HG03571 (cell line): ENCODE data around the gene TDO2.
"Not testable (repeated sequence)": the region's sequence is repeated elsewhere in the genome, so short reads cannot be mapped to it uniquely, and the experiment has no call there.

Experiments
- ATAC-seq: cut with Tn5 transposase; IDR thresholded peaks from one replicate; pipeline ENCODE4 v1.9.1; 2021; ENCODE audit not compliant: unreplicated experiment

Gene TDO2

DNA sequence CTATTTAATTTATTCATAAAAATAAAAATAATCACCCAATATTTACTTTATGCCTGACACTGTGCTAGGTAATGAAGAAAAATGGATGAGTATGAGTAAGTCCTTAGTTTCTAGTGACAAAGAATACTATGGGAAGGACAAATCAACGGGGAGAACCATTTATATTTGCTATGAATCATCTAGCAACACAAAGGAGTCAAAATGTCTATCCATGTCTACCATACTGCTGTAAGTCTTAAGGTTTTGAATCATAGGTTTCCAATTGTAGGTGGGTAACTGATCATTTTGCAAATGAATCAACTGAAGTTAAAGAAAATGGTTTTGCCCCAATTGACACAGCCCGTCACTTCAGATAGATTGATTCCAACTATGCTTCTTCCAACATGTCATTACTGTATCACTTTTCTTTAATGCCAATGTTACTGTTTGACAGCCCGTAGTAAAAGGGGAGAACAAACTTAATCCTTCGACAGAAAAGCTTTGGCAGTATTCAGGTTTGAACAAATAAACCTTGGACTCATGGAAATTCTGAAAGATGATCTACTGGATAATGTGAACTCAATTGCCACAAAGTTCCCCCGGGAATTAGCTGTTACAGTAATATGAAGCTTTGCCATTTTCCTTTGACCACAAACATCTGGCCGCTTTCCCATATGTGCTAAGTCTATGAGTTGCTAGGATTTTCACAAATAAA is 3.2 kb downstream of the TDO2 start:
- no peak for ATAC-seq

- no peak for ATAC-seq
Observed at GRCh38 chr4:155907556-155907955, 4.1 kb downstream of the TDO2 start.

GRCh38 chr4:155908187-155909139 is 5.0 kb downstream of the TDO2 start:
- no peak for ATAC-seq

DNA sequence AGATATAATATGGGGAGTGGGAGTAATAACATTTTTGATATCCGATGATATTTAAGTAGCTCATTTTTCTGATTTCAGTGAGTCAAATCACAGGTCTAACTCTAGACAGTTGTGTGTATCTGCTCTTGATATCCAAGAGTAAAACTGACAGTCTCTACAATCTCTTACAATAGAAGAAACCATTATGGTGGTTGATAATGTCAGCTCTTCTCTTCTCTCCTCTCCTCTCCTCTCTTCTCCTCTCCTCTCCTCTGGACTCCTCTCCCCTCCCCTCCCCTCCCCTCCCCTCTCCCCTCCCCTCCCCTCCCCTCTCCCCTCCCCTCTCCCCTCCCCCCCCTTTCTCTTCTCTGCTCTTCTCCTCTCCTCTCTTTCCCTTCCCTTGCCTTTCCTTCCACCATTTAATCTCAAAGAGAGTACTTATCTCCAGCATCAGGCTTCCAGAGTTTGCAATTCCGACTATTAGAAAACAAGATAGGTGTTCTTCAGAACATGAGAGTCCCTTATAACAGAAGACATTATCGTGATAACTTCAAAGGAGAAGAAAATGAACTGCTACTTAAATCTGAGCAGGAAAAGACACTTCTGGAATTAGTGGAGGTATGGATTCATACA is 6.2 kb downstream of the TDO2 start:
- no peak for ATAC-seq

- ATAC-seq, result no peak
Observed at GRCh38 chr4:155911905-155912304, 8.4 kb downstream of the TDO2 start.

DNA sequence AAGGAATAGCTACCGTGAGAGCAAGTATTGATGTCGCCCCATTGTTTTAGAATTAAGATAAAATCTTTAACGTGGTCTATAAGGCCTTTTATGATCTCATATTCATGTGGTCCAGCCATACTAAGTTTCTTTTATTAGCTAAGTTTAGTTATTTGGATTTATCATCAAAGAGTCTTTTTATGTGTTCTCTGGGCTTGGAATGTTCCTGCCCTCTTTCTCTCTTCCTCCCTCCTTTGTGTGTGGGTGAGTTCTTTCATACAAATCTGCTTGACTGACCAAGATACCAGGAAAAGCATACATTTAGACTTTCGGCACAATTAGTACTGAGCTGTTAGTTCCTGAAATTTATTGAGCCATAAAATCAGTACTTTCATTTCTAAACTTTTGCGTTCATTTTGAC is 11.3 kb downstream of the TDO2 start:
- no peak for ATAC-seq

- no peak for ATAC-seq
Observed at GRCh38 chr4:155921597-155921996, 18.1 kb downstream of the TDO2 start.

- no peak for ATAC-seq
Observed at GRCh38 chr4:155924637-155925036, 21.1 kb downstream of the TDO2 start.

GRCh38 chr4:155929833-155930232 is 26.3 kb downstream of the TDO2 start:
- no peak for ATAC-seq

DNA sequence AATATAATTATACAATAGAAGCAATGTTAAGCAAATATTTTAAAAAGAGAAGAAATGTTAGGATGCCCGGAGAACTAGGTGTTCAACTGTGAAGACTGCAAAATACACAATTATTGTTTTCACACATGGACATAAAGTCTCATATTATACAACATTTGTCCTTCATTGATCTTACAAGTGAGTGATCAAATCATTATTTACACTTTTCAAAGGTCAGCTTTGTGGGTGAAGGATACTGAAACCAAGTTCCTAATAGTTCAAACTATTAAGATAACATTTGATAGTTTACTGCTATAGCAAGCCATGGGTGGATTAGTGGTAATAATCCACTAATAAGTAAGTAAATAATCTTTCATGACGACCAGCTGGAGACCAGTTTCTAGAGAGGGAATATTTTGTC is 26.8 kb downstream of the TDO2 start:
- no peak for ATAC-seq

- no peak for ATAC-seq
Observed at GRCh38 chr4:155931634-155932033, 28.1 kb downstream of the TDO2 start.

- not testable (repeated sequence) for ATAC-seq
Observed at GRCh38 chr4:155934634-155935033, 31.1 kb downstream of the TDO2 start.

- no peak for ATAC-seq
Observed at GRCh38 chr4:155935389-155935986, 32.0 kb downstream of the TDO2 start.

GRCh38 chr4:155941085-155941790 is 37.7 kb downstream of the TDO2 start:
- ATAC-seq, result no peak

GRCh38 chr4:155941820-155942219 is 38.3 kb downstream of the TDO2 start:
- no peak for ATAC-seq

DNA sequence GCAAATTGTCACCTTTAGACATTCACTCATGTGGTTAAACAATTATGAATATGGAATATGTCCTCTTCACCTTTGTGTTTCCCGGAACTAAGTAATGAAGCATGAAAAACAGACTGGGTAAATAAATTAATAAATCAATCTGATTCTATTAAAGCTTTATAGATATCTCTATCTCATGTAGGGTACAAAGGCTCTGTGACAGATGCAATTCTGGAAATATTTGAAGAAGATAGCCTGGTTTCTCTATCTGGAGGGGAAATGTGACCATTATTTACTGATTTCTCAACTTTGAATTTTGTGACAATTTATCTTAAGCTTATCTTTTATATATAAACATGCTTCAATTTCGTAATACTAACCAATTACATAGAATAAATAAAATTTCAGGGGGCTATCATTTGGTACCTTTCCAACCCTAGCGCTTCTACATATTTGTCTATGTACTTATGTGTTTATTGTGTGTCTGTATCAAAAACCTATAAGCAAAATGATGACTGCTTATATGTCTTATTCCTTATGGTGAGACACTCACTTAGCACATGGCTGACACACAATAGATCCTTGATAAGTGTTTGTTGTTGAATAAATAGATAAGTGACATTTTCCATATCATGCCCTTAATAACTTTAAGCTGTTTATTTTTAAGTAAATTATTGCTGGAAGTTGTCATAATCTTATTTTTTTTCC is 40.3 kb downstream of the TDO2 start:
- no peak for ATAC-seq

- ATAC-seq, result no peak
Observed at GRCh38 chr4:155944516-155944915, 41.0 kb downstream of the TDO2 start.

GRCh38 chr4:155946486-155946885 is 43.0 kb downstream of the TDO2 start:
- ATAC-seq, result no peak

DNA sequence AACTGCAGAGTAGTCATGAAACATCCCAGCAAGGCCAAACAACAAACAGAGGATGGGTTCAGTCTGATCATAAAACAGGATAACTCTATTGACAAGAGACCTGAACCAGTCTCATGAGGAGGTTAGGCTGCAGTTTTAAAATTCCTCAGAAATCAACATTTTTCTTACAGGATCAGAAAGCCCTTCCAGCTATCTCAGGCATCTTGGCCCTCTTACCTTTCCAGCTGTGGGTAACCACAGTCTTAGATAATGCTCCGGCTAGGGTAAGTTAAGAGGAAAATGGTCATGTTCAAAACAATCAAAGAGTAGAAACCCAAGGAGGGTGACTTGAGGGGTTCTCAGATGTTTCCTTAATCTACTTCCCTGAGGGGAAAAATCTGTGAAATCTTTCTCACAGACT is 45.0 kb downstream of the TDO2 start:
- ATAC-seq, result no peak

GRCh38 chr4:155950461-155950860 is 47.0 kb downstream of the TDO2 start:
- no peak for ATAC-seq
